ENCODE measurements around the gene RGS14.

The RGS14 gene

DNA sequence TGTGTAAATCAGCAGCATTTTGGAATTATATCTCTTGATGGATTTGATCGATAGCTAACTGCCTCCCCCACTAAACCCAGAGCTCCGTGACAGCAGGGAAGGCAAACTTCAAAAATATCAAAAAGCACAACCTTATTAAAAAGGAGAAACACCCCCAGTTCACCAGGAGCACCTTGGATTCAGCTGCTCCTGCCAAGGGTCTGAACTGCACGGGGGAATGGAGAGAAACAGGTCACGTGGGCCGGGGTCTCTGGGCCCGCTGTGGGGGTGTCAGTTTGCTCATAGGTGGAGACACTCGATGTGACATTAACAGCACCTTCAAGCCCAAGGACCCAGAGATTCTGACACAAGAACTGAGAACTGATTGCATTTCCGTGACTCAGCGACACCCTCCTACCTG is 25.5 kb downstream of the RGS14 start:
- DNase-seq: no peak

DNA sequence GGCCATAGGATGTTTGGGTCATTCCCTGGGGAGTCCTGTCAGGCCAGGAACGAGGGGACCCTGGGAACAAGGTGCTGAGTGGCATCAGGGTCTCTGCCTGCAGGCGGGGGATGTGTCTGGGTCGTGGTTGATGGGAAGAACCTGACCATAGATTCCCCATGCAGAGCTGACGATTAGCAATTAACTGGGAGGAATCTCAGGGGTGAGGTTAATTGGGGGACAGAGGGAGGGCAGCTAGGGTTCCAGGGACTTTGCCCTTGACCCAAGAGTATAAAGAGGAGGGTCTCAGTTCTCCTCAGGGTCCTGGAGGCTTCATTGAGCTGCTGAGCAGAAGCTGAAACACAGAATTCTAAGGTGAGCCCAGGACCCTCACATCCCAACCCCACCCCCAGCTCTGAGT is 26.4 kb downstream of the RGS14 start, which contains the start of gene SLC34A1:
Gene SLC34A1, plus strand, starts transcription at position 301 of the 400 bp plus-strand sequence. CDS start 1,308 bp downstream, outside the sequence.
- no peak for DNase-seq

DNA sequence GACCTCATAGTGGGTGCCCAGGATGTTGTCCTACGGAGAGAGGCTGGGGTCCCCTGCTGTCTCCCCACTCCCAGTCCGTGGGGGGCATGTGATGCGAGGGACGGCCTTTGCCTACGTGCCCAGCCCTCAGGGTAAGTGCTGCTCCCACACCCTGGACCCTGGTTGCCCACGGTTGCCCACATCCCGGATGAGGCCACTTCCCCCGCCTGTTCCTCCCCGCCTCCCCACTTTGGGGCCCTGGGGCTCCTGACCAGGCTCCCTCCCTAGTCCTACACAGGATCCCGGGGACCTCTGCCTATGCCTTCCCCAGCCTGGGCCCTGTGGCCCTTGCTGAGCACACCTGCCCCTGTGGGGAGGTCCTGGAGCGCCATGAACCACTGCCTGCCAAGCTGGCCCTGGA is 28.0 kb downstream of the RGS14 start:
- no peak for DNase-seq

DNA sequence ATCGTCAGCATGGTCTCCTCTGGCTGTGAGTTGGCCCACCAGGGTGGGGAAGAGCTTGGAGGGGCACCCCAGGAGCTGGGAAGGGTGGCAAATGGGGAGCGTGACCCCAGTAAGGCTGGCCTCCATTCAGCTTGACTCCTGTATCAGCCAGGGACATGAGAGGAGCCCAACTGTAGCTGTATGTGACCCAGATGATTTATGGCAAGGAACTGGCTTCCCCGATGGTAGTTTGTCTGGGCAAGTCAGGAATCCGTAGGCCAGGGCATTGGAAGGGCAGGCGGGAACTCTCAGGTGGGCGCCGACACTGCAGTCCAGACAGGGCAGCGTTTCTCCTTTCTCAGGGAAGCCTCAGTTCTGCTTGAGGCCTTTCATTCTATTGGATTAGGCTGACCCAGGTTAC is 28.8 kb downstream of the RGS14 start:
- no peak for DNase-seq

DNA sequence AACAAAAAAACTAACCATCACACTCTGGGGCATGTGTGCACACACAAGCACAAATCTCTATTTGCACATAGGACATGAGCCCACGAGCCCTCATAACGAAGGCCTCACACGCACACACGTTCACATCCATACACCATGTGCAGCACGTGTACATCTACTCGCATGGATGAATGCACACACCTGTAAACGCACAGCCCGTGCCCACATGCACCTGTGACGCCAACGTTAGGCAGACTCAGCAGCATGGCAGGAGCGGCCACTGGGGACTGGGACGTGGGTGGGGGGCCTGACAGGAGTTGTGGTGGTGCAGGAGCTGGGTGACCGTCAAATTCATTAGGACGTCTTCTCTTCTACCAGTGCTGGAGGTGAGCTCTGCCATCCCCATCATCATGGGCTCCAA is 29.7 kb downstream of the RGS14 start:
- no peak for DNase-seq

DNA sequence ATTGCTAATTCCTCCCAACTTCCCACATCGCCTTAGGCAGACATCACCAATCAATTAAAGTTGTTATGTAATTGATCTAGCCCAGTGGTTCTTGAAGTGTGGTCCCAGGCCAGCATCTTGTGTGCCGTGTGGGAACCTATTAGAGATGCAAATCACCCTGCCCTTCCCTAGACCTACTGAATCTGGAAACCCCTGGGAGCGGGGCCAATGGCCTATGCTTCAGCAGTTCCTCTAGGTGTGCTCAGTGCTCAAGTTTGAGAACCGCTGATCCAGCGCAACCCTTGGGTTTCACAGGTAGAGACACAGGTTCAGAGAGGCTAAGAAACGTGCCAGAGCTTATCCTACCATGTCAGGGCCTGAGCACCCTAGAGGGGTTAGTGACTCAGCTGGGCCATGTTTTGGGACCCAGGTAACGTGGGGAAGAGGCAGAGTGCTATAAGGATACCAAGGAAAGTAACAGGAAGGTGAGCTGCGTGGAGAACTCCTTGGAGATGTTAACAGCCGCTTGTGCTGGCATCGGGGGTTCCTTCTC is 30.9 kb downstream of the RGS14 start:
- no peak for DNase-seq

GRCh38 chr5:177389241-177390169 is 31.8 kb downstream of the RGS14 start:
- peak; percentile 86 for DNase-seq

- peak; percentile 58 for DNase-seq
Observed at GRCh38 chr5:177390363-177391300, 32.9 kb downstream of the RGS14 start.

GRCh38 chr5:177392765-177393164 is 35.0 kb downstream of the RGS14 start:
- no peak for DNase-seq

GRCh38 chr5:177393206-177393765 is 35.6 kb downstream of the RGS14 start:
- DNase-seq: no peak

GRCh38 chr5:177393990-177394389 is 36.3 kb downstream of the RGS14 start:
- DNase-seq: no peak

- no peak for DNase-seq
Observed at GRCh38 chr5:177396078-177396477, 38.4 kb downstream of the RGS14 start.

- DNase-seq: no peak
Observed at GRCh38 chr5:177396807-177397206, 39.1 kb downstream of the RGS14 start.

DNA sequence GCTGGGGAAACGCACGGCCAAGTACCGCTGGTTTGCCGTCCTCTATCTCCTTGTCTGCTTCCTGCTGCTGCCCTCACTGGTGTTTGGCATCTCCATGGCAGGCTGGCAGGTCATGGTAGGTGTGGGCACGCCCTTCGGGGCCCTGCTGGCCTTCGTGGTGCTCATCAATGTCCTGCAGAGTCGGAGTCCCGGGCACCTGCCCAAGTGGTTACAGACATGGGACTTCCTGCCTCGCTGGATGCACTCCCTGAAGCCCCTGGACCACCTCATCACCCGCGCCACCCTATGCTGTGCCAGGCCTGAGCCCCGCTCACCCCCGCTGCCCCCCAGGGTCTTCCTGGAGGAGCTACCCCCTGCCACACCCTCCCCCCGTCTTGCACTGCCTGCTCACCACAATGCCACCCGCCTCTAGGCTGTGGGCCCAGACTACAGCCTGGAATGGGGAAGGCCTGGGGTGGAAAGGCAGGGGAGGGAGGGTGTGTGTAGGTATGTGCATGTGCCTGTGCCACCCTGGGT is 40.2 kb downstream of the RGS14 start:
- DNase-seq: no peak

- no peak for DNase-seq
Observed at GRCh38 chr5:177399997-177400868, 42.5 kb downstream of the RGS14 start, which contains the start of gene PFN3. TSS of gene PFN3 (minus strand) at chr5:177400661. CDS start at chr5:177400576, 85 bp downstream.

- peak; percentile 81 for DNase-seq
Observed at GRCh38 chr5:177402271-177403043, 44.7 kb downstream of the RGS14 start.

DNA sequence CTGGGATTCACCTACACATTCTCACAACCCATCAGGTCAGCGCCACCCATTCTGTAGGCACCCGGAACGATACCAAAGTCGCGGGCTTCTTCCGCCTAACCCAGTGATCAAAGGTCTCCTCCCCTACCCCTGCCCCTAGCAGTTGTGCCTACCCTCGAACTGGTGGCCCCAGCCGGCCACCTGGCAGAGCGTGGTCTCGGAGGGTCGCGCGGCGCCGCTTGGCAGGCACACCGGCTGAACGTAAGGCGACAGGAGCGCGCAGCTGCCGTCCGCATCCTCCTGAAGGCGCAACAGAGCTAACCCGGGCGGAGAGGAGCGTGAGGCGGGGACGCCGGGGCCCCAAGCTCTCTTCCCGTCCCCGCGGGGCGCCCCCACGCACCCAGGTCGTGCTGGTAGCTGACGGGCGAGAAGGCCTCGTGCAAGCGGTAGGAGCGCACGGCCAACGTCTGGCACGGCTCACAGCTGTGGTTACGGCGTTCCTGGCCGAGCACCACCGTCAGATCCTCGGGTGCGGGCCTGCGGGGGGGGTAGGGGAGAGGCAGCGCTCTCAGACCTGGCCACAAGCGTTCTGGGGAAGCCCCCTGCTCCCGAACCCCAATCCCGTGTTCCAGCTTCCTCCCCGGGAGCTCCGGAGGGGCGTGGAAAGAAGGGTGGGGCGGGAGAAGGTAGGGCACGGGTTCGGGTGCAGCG is 45.5 kb downstream of the RGS14 start:
- DNase-seq: no peak

DNA sequence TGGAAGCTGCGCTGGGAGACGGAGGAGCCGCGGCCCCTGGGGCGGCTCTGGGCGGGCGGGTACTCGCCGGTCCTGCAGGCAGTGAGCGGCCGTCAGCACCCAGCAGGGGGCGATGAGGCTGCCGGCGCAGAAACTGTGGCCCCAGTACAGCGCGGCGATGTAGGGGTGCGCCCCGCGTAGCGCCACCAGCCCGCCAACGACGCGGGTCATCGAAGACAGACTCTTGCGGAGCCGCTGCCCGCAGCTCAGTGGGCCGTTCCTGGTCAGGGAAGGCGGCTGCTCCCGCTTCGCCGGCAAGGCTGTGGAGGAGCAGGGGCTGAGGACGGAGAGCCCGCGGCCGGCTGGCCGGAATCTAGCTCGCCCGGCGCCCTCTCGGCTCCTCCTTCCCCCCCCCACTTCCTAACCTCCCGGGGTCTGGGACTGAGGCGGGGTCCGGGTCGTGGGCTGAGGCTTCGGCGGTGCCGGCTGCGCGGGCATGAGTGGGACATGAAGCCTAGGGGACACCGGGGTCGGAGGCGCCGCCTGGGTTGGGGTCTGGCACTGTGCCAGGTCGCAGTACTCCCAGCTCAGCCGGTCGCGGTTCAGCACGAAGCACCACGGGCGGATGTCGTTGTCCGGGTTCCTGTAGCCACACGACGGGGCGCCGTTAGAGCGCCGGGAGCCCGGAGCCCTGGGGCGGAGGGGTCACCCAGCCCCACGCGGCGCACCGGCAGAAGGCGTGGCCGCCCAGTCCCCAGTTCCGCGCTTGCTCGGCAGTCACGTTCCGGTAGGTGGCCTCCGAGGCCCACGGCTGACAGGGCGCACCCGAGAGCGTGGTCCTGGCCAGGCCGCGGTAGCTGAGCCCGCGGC is 46.3 kb downstream of the RGS14 start:
- peak; percentile 66 for DNase-seq

DNA sequence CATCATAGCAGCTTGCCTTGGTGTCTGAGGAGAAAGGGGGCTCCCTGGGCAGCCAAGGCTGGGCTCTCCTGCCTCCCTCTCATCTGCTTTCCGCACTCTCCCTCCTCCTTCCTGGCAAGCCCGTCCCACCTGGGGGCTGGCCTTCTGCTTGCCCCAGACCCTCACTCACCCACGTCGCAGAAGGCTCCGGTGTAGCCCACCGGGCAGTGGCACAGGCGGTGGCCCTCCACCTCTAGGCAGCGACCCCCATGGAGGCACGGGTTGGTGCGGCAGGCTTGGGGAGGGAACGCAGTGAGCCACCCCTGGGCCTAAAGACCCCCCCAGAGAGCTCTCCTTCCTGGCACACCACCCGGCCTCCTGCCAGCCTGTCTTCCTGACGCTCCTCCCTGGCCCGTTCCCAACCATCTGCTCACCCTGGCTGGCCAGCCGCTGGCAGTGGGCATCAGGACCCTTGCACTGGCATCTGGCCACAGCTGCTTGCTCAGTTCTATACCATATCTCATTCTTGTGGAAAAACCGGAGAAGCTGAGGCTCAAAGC is 47.0 kb downstream of the RGS14 start:
- DNase-seq: no peak
